HG03432 (cell line): ENCODE data around the gene RHO.
"Not testable (repeated sequence)": the region's sequence is repeated elsewhere in the genome, so short reads cannot be mapped to it uniquely, and the experiment has no call there.

Source experiments
- ATAC-seq: cut with Tn5 transposase; IDR thresholded peaks from one replicate; pipeline ENCODE4 v1.9.1; 2021; ENCODE audit warnings: mild to moderate bottlenecking, moderate library complexity; ENCODE audit not compliant: unreplicated experiment

RHO gene

DNA sequence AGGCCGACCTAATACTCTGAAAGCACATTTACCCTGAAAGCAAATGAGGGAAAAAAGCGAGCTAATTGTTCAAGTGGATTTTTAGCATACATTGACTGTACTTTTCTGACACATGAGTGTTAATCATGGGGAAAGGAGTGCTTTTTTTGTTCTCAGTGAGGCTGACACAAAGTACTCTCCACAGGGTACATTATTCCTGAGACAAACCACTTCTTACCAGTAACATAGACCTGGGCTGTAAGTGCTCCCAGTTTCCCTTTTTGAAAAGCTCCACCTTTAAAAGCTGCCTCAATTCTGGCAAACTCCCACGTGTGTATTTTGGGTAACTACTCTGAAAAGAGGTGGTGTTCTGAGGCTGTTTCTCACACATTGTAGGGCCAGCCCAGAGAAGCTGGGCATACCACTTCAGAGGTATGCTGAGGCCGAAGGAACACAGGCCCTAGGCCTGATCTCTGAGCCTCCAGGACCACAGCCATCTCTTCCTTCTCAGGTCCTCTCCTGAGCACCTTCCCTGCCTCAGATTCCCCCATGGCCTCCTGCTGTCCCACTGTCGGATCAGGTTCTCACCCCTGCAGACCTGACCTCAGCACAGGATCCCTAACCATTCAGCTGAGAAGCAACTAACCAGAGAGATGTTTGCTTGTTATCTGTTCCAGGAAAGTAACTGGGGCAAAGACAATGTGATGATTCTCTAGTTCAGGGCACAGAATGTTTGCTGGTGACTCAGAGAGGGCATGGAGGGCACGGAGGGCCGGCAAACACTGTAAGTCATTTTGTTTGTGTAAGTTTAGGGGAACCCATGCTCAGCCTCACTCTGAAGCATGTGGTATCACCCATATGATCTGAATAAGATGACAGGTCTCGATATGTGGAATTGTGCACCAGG is 29.6 kb upstream of the RHO start:
- ATAC-seq = not testable (repeated sequence)

DNA sequence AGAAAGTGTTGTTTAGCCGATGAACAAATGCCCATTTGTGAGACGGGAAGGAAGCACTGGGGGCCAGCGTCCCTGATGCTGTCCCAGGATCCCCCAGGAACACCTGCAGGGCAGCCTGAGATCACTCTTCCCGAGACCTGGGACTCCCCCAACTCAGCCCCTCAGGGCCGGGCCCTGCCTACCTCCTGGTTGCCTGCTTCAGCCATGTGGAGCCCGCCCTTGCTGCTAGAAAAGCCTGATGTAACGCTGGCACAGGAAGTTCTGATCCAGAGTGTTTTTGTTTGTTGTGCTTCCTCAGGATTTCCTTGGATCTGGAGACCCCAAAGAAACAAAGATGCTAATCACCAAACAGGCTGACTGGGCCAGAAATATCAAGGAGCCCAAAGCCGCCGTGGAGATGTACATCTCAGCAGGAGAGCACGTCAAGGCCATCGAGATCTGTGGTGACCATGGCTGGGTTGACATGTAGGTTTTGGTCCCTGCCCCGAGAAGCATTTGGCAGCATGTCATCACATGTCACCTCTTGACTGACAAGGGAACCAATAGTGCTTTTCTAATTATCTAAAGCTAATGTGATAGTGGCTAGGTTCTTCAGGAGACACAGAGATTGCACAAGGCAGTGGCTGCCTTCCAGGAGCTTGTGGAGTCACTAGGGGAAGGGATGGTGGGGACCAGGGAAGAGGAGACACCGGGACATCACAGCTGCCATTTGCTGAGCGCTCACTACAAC is 28.7 kb upstream of the RHO start:
- not testable (repeated sequence) for ATAC-seq

DNA sequence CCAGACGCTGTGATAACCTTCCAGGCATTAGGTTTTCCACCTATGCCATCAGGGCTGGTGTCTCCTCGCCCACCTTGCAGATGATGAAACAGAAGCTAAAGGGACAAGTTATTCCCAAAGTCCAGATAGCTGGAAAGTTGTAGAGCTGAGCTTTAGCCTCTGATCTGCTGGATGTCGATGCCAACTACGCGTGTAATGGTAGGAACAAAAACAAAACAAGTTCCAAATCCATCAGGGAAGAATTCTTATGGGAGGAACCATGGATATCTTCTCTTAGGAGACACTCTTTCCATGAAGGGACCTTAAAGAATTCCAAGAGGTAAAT is 28.1 kb upstream of the RHO start:
- ATAC-seq = no peak

DNA sequence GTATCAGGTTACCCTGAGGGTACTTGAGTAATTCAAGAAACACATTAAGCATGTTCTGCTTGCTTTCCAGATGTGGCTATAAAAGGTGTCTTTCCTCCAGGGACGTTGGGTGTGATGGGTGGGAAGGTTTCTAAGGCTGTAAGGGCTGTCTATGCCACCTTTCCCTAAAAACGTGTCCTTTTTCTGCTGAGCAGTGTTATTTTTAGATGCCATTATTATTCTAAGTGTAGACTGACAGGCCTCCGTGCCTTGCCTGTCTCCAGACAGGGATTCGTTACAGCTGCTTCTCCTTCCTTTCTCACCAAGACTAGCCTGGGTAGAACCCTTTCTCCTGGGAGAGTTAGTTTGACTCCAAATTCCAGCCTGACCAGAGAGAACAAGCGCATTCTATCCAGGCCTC is 26.8 kb upstream of the RHO start:
- ATAC-seq = no peak

DNA sequence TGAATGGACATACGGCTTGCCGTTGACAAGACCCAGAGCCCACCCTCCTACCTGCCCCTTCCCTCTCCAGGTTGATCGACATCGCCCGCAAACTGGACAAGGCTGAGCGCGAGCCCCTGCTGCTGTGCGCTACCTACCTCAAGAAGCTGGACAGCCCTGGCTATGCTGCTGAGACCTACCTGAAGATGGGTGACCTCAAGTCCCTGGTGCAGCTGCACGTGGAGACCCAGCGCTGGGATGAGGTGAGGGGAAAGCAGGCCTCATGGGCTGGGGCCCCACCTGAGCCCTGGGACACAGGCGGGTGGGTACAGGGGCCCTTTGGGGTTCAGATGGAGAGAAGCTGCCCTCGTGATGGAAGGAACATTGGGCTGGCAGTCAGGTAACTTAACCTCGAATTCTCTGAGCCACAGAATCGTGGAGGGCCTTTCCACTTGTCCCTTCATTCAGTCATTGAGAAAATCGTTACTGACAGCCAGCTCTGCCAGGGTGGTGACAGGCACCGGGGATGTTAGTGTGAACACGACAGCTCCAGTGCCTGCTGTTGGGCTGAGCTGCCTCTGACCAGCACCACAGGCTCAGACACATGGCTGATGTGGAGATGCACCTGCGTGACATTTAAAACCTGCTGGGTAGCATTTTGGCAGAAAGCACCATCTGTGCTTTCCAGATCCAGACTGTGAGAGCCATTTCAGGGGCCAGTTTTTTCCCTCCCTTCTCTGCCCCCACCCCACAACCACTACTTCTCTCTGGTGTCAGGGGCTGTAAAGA is 25.6 kb upstream of the RHO start:
- no peak for ATAC-seq

DNA sequence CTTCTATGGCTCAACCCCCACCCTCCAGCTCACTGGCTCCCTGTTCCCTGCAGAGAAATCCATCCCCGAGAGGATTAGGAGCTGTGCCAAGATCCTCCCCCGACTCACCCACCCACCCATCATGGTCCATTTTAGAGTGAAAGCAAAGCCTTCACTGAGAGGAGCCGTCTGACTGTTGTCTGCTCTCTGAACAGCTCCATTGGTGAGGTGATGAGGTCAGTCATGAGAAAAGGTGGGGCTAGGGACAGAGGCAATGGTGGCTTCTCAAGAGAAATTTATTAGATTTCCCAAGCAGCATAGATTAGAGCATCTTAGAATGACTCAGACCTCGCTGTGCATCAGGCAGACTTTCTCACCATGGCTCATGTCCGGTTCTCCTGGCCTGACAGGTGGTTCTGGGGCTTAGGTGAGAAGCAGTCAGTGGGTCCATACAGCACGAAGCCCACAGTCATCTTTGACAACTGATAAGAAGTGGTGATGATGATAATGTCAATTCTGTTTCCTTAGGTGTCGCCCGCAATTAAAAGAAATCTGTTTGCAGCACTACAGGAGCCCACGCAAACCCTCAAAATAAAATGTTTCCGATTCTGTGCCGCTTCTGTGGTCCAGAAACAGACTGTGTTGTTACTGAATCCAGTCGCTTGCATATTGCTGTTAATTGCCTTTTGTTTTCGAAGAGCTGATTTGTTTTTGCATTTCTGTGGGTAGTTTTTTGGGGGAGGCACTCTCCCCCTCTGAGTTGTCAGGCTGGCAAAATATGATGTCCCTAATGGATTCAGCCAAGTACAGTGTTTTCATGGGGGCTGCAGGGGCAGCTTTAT is 24.8 kb upstream of the RHO start:
- ATAC-seq = no peak

DNA sequence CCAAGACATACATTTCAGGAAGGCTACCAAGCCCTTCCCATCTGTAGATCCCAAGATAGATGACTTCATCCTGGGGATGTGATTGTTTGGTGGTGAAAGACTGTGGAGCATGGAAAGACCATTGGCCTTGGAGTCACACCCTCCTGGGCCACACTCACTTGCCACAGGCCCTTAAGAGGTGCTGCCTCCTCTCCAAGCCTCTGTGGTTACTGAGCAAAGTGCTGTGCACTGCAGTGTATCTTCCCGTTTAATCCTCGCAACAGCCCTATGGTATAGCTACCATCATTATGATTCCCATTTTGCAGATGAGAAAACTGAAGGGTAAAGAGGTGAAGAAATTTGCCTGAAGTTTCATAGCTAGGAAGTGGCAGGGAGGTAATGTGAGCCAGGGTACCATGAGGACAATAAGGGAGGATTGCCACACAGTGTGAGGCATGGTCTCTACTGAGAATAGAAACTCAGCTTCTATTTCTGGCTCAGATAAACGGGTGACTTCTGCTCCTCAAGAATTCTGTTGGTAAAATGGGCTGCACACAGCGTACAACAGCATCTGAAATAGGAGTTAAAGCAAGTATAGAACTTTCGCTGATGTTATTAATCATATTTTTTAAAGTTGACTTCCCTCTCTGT is 23.9 kb upstream of the RHO start:
- ATAC-seq = no peak

DNA sequence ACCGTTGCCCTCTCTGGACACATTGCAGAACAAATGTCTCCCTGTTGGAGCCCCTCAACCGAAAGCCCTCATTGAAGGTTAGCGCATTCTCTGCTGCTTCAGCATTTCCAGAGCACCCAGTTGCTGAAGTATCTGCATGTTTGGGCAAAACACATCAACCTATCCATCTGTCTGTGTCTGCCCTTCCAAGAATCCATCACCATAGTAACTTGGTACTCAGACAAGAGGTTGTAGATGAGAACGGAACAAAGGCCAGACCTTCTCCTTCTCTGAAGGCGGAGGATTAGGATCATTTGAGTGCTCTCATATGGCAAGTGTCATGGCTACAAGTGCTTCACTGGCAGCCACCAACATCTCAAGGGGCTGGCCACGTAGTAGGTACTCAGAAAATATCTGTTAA is 23.1 kb upstream of the RHO start:
- ATAC-seq = no peak

DNA sequence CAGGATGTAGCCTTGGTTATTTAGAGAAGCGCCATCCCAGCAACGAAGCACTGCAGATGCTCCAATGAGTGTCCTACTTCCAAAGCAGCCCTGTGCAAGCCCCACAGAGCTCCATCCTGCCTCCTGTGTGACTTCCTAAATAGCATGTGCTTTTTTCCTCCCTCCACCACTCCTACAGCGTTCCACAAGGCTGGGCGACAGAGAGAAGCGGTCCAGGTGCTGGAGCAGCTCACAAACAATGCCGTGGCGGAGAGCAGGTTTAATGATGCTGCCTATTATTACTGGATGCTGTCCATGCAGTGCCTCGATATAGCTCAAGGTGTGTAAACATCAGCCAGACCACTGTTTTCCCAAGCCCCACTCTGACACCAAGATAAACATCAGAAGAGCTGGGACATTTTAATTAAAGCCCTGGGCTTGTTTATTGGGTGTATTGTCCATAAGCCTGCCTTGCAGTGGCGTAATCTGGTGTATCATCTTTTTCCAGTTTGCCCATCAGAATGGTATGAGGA is 22.2 kb upstream of the RHO start:
- no peak for ATAC-seq

DNA sequence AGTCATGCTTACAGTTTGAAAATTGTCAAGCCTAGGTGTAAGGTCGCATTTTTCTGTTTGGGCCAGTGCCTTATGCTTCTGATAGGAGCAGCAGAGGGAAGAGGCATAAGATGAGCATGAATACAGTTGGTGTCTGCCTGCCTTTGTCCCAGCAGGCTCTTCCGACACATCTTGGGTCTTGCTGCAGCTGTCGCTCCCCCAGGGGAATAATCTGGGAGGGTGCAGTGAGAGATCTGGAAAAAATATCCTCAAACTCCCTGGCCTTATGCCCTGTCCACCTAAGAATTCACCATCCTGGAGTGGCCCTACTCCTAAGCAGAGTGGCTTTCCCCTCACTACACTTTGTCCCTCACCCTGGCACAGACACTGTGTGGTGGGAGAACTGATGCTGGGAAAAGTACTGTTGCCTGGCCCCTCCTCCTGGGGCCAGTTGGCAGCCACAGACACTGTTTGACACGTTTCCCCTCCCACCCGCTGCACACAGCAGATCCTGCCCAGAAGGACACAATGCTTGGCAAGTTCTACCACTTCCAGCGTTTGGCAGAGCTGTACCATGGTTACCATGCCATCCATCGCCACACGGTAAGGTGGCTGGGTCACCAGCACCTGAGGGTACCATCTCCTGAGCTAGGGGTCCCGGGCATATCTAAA is 21.1 kb upstream of the RHO start:
- no peak for ATAC-seq

DNA sequence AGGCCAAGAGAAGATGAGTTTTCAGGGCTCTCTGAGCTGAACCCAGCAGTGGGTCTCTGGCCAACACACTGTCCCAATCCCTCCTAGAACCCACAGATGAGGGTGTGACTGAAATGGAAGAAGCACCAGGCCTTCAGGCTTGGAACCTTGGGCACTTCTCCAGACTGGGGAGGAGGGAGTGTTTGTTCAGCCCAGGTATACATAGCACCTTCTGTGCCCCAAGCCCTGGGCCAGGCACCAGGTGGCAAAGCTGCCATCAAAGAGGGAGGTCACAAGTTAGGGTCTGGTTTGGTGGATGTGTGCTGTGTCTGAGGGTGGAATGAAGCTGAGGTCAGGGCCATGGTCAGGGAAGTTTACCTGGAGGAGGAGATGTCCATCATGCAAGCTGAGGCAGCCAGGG is 15.8 kb upstream of the RHO start:
- no peak for ATAC-seq

DNA sequence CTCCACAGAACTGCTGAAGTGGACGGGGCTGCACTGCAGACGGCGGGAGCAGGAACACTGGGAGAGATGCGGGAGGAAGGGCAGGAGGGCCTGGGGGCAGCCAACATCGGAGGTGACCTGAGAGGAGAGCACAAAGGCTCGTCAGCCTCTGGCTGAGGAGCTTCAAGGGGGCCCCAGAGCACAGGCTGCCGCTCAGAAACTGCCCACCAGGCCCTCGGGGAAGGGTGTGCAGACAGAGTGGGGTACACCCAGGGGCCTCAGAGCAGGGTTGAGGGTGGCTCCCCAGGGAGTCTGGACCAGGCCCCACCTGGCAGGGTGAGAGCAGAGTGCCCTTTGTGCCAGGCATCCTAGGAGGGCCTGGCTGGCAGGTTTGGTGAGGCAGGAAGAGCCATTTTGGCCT is 14.7 kb upstream of the RHO start:
- ATAC-seq = no peak

DNA sequence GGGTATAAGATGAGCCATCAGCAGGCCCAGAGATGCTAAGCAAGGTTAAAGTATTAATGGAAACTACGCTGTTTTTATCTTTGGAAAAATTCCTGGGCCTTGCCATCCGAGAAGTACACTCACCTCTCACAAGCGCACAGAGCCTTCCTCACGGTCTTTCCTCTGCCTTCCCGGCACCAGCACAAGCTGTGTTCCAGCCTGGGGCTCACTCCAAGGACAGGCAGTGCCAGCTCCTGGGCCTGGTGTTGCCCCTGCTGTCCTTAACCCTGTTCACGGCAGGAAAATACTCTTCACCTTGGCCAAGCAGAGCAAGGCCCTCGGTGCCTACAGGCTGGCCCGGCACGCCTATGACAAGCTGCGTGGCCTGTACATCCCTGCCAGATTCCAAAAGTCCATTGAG is 14.3 kb upstream of the RHO start:
- ATAC-seq = no peak

DNA sequence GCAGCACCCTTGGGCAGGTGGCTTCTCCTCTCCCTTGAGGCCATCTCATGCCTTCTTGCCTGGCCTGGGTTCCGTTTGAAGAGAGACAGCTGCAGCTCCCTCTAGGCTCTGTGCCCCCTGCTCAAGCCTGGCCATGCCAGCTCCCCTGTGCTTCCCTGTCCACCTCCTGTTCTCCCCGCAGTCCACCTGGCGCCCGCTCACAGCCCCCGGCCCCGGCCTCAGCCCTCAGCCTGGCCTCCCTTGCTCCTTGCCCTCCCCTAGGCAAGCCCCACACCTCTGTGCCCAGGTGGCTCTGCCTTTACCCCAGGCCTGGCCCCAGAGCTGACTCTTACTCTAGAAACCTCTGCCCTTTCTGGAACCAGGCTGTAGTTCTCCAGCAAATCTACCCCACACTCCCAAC is 13.9 kb upstream of the RHO start:
- ATAC-seq = no peak

DNA sequence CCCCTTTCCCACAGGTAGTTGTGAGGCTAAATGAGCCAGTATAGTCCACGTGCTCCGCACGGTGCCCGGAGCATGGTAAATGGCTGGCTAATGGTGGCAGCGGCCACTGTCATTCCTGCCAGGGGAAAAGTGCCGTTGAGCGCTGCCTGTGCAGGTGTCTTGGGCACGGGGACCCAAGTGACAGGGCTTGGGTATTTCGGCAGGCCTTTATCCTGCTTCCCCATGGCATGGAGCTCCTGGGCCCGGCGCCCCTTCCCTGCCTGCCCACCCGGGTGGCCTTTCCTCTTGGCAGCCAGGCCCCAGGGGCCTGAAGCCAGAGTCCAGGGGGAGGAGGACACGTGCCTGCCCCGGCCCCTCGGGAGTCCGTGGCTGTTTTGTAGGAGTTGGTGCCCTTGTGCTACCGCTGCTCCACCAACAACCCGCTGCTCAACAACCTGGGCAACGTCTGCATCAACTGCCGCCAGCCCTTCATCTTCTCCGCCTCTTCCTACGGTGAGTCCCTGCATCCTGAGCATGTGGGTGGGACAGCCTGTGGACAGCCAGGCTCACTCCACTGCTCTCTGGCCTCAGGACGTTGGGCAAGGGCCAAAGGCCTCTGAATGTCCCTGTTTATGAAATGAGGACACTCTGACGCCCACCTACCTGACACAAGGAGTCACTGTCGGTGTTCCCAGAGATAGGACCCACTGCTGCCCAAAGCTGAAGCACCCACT is 13.2 kb upstream of the RHO start:
- ATAC-seq = not testable (repeated sequence)

DNA sequence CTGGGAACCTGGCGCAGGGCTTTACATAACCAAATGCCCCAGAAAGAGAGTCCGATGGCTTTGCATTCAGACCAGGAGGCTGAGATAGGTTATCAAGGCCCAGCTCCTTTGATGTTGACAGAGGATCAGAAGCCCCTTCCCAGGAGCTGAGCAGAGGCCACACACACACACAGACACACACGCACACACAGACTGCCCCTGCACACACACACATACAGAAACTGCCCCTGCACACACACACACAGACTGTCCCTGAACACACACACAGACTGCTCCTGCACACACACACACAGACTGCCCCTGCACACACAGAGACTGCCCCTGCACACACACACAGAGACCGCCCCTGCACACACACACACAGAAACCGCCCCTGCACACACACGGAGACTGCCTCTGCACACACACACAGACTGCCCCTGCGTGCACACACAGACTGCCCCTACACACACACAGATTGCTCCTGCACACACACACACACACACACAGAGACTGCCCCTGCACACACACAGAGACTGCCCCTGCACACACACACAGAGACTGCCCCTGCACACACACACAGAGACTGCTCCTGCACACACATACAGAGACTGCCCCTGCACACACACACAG is 12.5 kb upstream of the RHO start:
- ATAC-seq = not testable (repeated sequence)

DNA sequence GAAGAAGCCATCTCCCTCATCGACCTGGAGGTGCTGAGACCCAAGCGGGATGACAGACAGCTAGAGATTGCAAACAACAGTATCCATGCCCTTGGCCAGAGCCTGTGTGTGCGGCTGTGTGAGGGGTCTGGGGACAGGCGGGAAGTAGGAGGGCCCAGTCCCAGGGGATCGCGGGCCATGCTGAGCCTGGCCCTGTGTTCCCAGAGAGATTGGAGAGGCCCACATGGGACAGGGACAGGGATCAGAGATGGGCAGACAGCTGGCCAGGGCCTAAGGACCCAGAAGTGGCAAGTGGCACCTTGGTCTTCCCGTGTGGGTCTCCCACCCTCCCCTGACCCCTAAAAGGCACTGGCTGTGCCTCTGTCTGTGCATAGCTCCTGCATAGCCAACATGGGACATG is 10.9 kb upstream of the RHO start:
- no peak for ATAC-seq

DNA sequence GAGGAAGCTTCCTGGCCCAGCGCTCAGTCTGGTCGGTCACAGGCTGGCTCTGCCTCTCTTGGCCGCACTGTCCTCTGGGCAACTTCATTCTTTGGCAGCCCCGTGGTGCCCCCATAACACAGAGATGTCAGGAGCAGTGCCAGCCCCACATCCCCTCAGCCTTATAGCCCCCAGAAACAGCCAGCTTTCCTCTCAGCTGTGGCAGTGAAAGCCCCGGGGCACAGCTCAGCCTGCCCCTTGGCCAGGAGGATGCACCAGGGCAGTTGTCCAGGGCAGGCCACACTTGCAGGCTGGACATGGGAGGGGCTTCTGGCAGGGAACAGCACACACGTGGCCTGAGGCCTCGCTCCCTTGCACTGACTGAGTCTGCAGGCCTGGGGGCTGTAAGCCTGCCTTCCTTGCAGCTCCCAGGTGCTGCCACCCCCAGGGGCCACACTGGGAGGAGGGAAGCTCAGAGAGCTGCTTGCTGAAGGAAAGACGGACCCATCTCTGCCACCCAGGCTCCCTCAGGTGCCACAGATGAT is 10.3 kb upstream of the RHO start:
- ATAC-seq = no peak
